Endothelial cell (in vitro differentiated cells): ENCODE results near the gene C5orf22. TPM values are rescaled to one million over a fixed set of nuclear protein-coding genes. Genes with fewer than 3 reads are reported as not detected.
"Not testable (repeated sequence)": the region's sequence is repeated elsewhere in the genome, so short reads cannot be mapped to it uniquely, and the experiment has no call there.

Experiments
- DNase-seq: peaks from one replicate; pipeline ENCODE4 v3.0.0; 2021; ENCODE audit warnings: low spot score
- H3K27ac Mint-ChIP-seq: one replicate; pipeline ENCODE4 v1.8.0; 2021; ENCODE audit warnings: mixed read lengths, inconsistent platforms; ENCODE audit not compliant: unreplicated experiment
- H3K27me3 Mint-ChIP-seq: one replicate; pipeline ENCODE4 v1.8.0; 2021; ENCODE audit warnings: mild to moderate bottlenecking, moderate library complexity, mixed read lengths, inconsistent platforms; ENCODE audit not compliant: unreplicated experiment
- H3K36me3 Mint-ChIP-seq: one replicate; pipeline ENCODE4 v1.8.0; 2021; ENCODE audit warnings: mild to moderate bottlenecking, low read depth, mixed read lengths, inconsistent platforms; ENCODE audit not compliant: unreplicated experiment
- H3K4me1 Mint-ChIP-seq: one replicate; pipeline ENCODE4 v1.8.0; 2021; ENCODE audit warnings: mild to moderate bottlenecking, mixed read lengths, inconsistent platforms; ENCODE audit not compliant: unreplicated experiment
- H3K4me3 Mint-ChIP-seq: one replicate; pipeline ENCODE4 v1.8.0; 2021; ENCODE audit warnings: mild to moderate bottlenecking, mixed read lengths, inconsistent platforms; ENCODE audit not compliant: unreplicated experiment
- H3K9me3 Mint-ChIP-seq: one replicate; pipeline ENCODE4 v1.8.0; 2021; ENCODE audit warnings: mixed read lengths, inconsistent platforms; ENCODE audit not compliant: unreplicated experiment
- CTCF ChIP-seq: fragments of 200-600 bp; sonication (generic); IDR thresholded peaks from one replicate; pipeline ENCODE4 v1.5.0; 2021; ENCODE audit warnings: antibody characterized with exemption; ENCODE audit not compliant: unreplicated experiment
- total RNA-seq: library from RNA; stranded (reverse); fragmentation: NEBNext Ultra II Directional; extraction: Animal tissue kit (Norgen Biotek cat#: 25700); gene quantifications from one replicate; pipeline ENCODE4 v1.2.1, GENCODE V29; 2021; ENCODE audit not compliant: unreplicated experiment

C5orf22 gene
- total RNA-seq, 1 donor from 2014 or later = 26.0 TPM

- peaks cover 5% of the 10 kb centered on the region for H3K4me1 Mint-ChIP-seq
- peaks cover 25% of the 10 kb centered on the region for H3K36me3 Mint-ChIP-seq
- TF ChIP-seq CTCF = no peak
- no peak overlapping the region for H3K4me3 Mint-ChIP-seq
- H3K9me3 Mint-ChIP-seq = no peaks in the 10 kb centered on the region
- H3K27ac Mint-ChIP-seq = no peak overlapping the region
- DNase-seq = no peak
- H3K27me3 Mint-ChIP-seq = no peaks in the 10 kb centered on the region
These were observed 5.8 kb downstream of the C5orf22 start for GRCh38 chr5:31537851-31538250.

GRCh38 chr5:31549114-31549513, 17.0 kb downstream of the C5orf22 start:
- H3K36me3 Mint-ChIP-seq = peaks cover 44% of the 10 kb centered on the region
- not testable (repeated sequence) for H3K4me1 Mint-ChIP-seq, DNase-seq, H3K4me3 Mint-ChIP-seq, H3K9me3 Mint-ChIP-seq, H3K27me3 Mint-ChIP-seq, H3K27ac Mint-ChIP-seq

- peaks cover 33% of the 10 kb centered on the region for H3K36me3 Mint-ChIP-seq
- no peaks in the 10 kb centered on the region for H3K9me3 Mint-ChIP-seq
- no peak overlapping the region for H3K4me3 Mint-ChIP-seq
- H3K4me1 Mint-ChIP-seq = no peaks in the 10 kb centered on the region
- H3K27ac Mint-ChIP-seq = no peak overlapping the region
- no peak for TF ChIP-seq CTCF
- H3K27me3 Mint-ChIP-seq = no peaks in the 10 kb centered on the region
- no peak for DNase-seq
These were observed 19.8 kb downstream of the C5orf22 start for GRCh38 chr5:31551878-31552277.

GRCh38 chr5:31553863-31554262, 21.8 kb downstream of the C5orf22 start:
- no peak for TF ChIP-seq CTCF
- no peak overlapping the region for H3K4me3 Mint-ChIP-seq
- H3K27me3 Mint-ChIP-seq = no peaks in the 10 kb centered on the region
- peaks cover 16% of the 10 kb centered on the region for H3K36me3 Mint-ChIP-seq
- no peaks in the 10 kb centered on the region for H3K4me1 Mint-ChIP-seq
- no peak for DNase-seq
- H3K9me3 Mint-ChIP-seq = no peaks in the 10 kb centered on the region
- H3K27ac Mint-ChIP-seq = no peak overlapping the region

- TF ChIP-seq CTCF = no peak
- H3K36me3 Mint-ChIP-seq = peaks cover 16% of the 10 kb centered on the region
These were observed 22.5 kb downstream of the C5orf22 start for GRCh38 chr5:31554552-31554951.

GRCh38 chr5:31556461-31556860, 24.4 kb downstream of the C5orf22 start:
- H3K4me3 Mint-ChIP-seq = no peak overlapping the region
- TF ChIP-seq CTCF = no peak

More at GRCh38 chr5:31554552-31554951, 22.5 kb downstream of the C5orf22 start:
- H3K4me1 Mint-ChIP-seq = no peaks in the 10 kb centered on the region
- H3K27me3 Mint-ChIP-seq = no peaks in the 10 kb centered on the region
- H3K9me3 Mint-ChIP-seq = no peaks in the 10 kb centered on the region
- H3K27ac Mint-ChIP-seq = no peak overlapping the region
- no peak for DNase-seq
- no peak overlapping the region for H3K4me3 Mint-ChIP-seq

More at GRCh38 chr5:31556461-31556860, 24.4 kb downstream of the C5orf22 start:
- no peak for DNase-seq
- Mint-ChIP-seq H3K9me3 (no peaks in the 10 kb centered on the region), H3K36me3 (peaks cover 16% of the 10 kb centered on the region), H3K27me3 (no peaks in the 10 kb centered on the region), H3K27ac (no peak overlapping the region), H3K4me1 (no peaks in the 10 kb centered on the region)
